HEK293 (cell line): ENCODE data around the gene SORT1.

Experiments used
- CTCF ChIA-PET: fragments of 350-600 bp; formaldehyde crosslinking; extraction: SDS; loops from one replicate; lab custom pipeline; 2021; ENCODE audit warnings: antibody characterized with exemption; lab: Yijun Ruan, JAX
- POLR2A ChIA-PET: fragments of 300-600 bp; formaldehyde crosslinking; extraction: SDS; loops from one replicate; lab custom pipeline; 2020; ENCODE audit warnings: antibody characterized with exemption, inconsistent platforms; lab: Yijun Ruan, JAX
- H3K27ac ChIP-seq: fragments of 200-500 bp; sonication (Bioruptor generic); 2 replicates; pipeline ENCODE4 v1.5.1; 2014; ENCODE audit warnings: low read depth, low read length, control low read depth, inconsistent platforms; ENCODE audit errors: extremely low read depth
- H3K36me3 ChIP-seq, 2 experiments: fragments of 200-500 bp in 1 of 2; sonication (Bioruptor generic) in 1 of 2; 1 replicate in 1 of 2; 2 replicates in 1 of 2; pipeline ENCODE4 v1.5.1; 2014 to 2017; ENCODE audit warnings: inconsistent platforms in 2 of 2, low read length in 2 of 2; ENCODE audit not compliant: control insufficient read depth in 2 of 2, insufficient read depth in 1 of 2
- H3K4me1 ChIP-seq: fragments of 200-500 bp; sonication (Bioruptor generic); 2 replicates; pipeline ENCODE4 v1.5.1; 2014; ENCODE audit warnings: mild to moderate bottlenecking, low read length, inconsistent platforms; ENCODE audit not compliant: control insufficient read depth, insufficient read depth
- H3K4me3 ChIP-seq: 2 replicates; pipeline ENCODE4 v1.5.1; 2011; ENCODE audit warnings: low read depth, mild to moderate bottlenecking, control low read depth, low read length, moderate library complexity
- H3K9me3 ChIP-seq: fragments of 200-500 bp; sonication (Bioruptor generic); 2 replicates; pipeline ENCODE4 v1.5.1; 2014; ENCODE audit warnings: low read depth, low read length, inconsistent platforms; ENCODE audit not compliant: control insufficient read depth, insufficient read depth
- FEZF1 ChIP-seq: fragments of 450-650 bp; formaldehyde crosslinking; IDR thresholded peaks from 2 replicates; pipeline ENCODE4 v1.5.1; 2016; ENCODE audit warnings: missing biosample characterization, missing genetic modification characterization
- GFI1B ChIP-seq: fragments of 450-650 bp; formaldehyde crosslinking; IDR thresholded peaks from 2 replicates; pipeline ENCODE4 v1.5.1; 2016; ENCODE audit warnings: missing biosample characterization, missing genetic modification characterization
- HOXC10 ChIP-seq: sonication (generic); formaldehyde crosslinking; IDR thresholded peaks from 2 replicates; pipeline ENCODE4 v1.8.1; 2023; ENCODE audit warnings: mild to moderate bottlenecking, missing genetic modification reagents
- KLF9 ChIP-seq: fragments of 450-650 bp; formaldehyde crosslinking; IDR thresholded peaks from 2 replicates; pipeline ENCODE4 v1.5.1; 2016; ENCODE audit warnings: missing biosample characterization, missing genetic modification characterization, low read depth
- PRDM4 ChIP-seq: fragments of 450-650 bp; formaldehyde crosslinking; IDR thresholded peaks from 2 replicates; pipeline ENCODE4 v1.5.1; 2017; ENCODE audit warnings: missing biosample characterization, missing genetic modification characterization
- REST ChIP-seq: fragments of 450-650 bp; formaldehyde crosslinking; IDR thresholded peaks from 2 replicates; pipeline ENCODE4 v1.5.1; 2016; ENCODE audit warnings: missing biosample characterization, missing genetic modification characterization
- ZFP69B ChIP-seq: fragments of 450-650 bp; formaldehyde crosslinking; IDR thresholded peaks from 2 replicates; pipeline ENCODE4 v1.5.1; 2016; ENCODE audit warnings: missing biosample characterization, missing genetic modification characterization
- ZNF121 ChIP-seq: fragments of 450-650 bp; formaldehyde crosslinking; IDR thresholded peaks from 2 replicates; pipeline ENCODE4 v1.5.1; 2016; ENCODE audit warnings: missing biosample characterization, missing genetic modification characterization
- ZNF155 ChIP-seq: fragments of 450-650 bp; formaldehyde crosslinking; IDR thresholded peaks from 2 replicates; pipeline ENCODE4 v1.5.1; 2016; ENCODE audit warnings: missing biosample characterization, missing genetic modification characterization
- ZNF18 ChIP-seq: fragments of 450-650 bp; formaldehyde crosslinking; IDR thresholded peaks from 2 replicates; pipeline ENCODE4 v1.5.1; 2016; ENCODE audit warnings: missing biosample characterization, missing genetic modification characterization
- ZNF184 ChIP-seq: fragments of 450-650 bp; IDR thresholded peaks from 2 replicates; pipeline ENCODE4 v1.5.1; 2018; ENCODE audit warnings: missing biosample characterization, mild to moderate bottlenecking, missing genetic modification characterization
- ZNF391 ChIP-seq: fragments of 450-650 bp; formaldehyde crosslinking; IDR thresholded peaks from 2 replicates; pipeline ENCODE4 v1.5.1; 2016; ENCODE audit warnings: low read depth, missing biosample characterization, missing genetic modification characterization, borderline replicate concordance
- ZNF560 ChIP-seq: fragments of 450-650 bp; formaldehyde crosslinking; IDR thresholded peaks from 2 replicates; pipeline ENCODE4 v1.5.1; 2017; ENCODE audit warnings: missing biosample characterization, missing genetic modification characterization, borderline replicate concordance
- ZNF561 ChIP-seq: fragments of 450-650 bp; IDR thresholded peaks from 2 replicates; pipeline ENCODE4 v1.5.1; 2018; ENCODE audit warnings: missing biosample characterization, missing genetic modification characterization, borderline replicate concordance
- ZNF600 ChIP-seq: fragments of 450-650 bp; formaldehyde crosslinking; IDR thresholded peaks from 2 replicates; pipeline ENCODE4 v1.5.1; 2016; ENCODE audit warnings: missing biosample characterization, missing genetic modification characterization
- ZNF623 ChIP-seq: fragments of 450-650 bp; formaldehyde crosslinking; IDR thresholded peaks from 2 replicates; pipeline ENCODE4 v1.5.1; 2016; ENCODE audit warnings: missing biosample characterization, missing genetic modification characterization
- ZNF639 ChIP-seq: fragments of 450-650 bp; formaldehyde crosslinking; IDR thresholded peaks from 2 replicates; pipeline ENCODE4 v1.5.1; 2016; ENCODE audit warnings: missing biosample characterization, missing genetic modification characterization
- ZNF654 ChIP-seq: fragments of 450-650 bp; formaldehyde crosslinking; IDR thresholded peaks from 2 replicates; pipeline ENCODE4 v1.5.1; 2016; ENCODE audit warnings: low read depth, missing biosample characterization, missing genetic modification characterization
- ZNF670 ChIP-seq: fragments of 450-650 bp; formaldehyde crosslinking; IDR thresholded peaks from 2 replicates; pipeline ENCODE4 v1.5.1; 2016; ENCODE audit warnings: missing biosample characterization, missing genetic modification characterization, low read depth
- ZNF704 ChIP-seq: fragments of 450-650 bp; formaldehyde crosslinking; IDR thresholded peaks from 2 replicates; pipeline ENCODE4 v1.5.1; 2016; ENCODE audit warnings: missing biosample characterization, missing genetic modification characterization
- ZNF707 ChIP-seq: fragments of 450-650 bp; formaldehyde crosslinking; IDR thresholded peaks from 2 replicates; pipeline ENCODE4 v1.5.1; 2016; ENCODE audit warnings: missing biosample characterization, missing genetic modification characterization

The SORT1 gene

GRCh38 chr1:109261578-109261977 is 136.1 kb downstream of the SORT1 start:
- Histone ChIP-seq H3K9me3 (no peaks in the 10 kb centered on the region), H3K36me3 (peaks cover 0 to 77% of the 10 kb centered on the region in 2 experiments; a peak in 1 of 3 replicates), H3K4me1 (no peaks in the 10 kb centered on the region), H3K27ac (no peak overlapping the region), H3K4me3 (no peak overlapping the region)
- ChIA-PET POLR2A (no interaction called here), CTCF (interaction anchor here (0.7 to 1.1 kb wide), 2 partner anchors 96 to 138 kb away, joined by 3 to 4 read pairs; no protein-coding TSS in a partner anchor)
- no peak for TF ChIP-seq ZNF704 (tag by site-specific recombination)
- no peak for TF ChIP-seq KLF9 (tag by site-specific recombination)
- TF ChIP-seq REST (tag by site-specific recombination) = no peak
- TF ChIP-seq ZNF707 (tag by site-specific recombination) = no peak
- TF ChIP-seq ZNF639 (tag by site-specific recombination) = no peak
- TF ChIP-seq ZNF623 = no peak
- no peak for TF ChIP-seq GFI1B (tag by site-specific recombination)
- no peak for TF ChIP-seq ZNF560 (tag by site-specific recombination)
- no peak for TF ChIP-seq ZNF670 (tag by site-specific recombination)
- TF ChIP-seq ZNF561 = no peak
- no peak for TF ChIP-seq ZNF600 (tag by site-specific recombination)
- no peak for TF ChIP-seq ZNF654 (tag by site-specific recombination)
- no peak for TF ChIP-seq ZNF391 (tag by site-specific recombination)
- TF ChIP-seq ZFP69B (tag by site-specific recombination) = no peak
- TF ChIP-seq ZNF155 = no peak
- no peak for TF ChIP-seq ZNF18 (tag by site-specific recombination)
- TF ChIP-seq HOXC10 (CRISPR knock-in tag) = no peak
- no peak for TF ChIP-seq FEZF1 (tag by site-specific recombination)
- TF ChIP-seq ZNF184 (tag by site-specific recombination) = no peak

- POLR2A ChIA-PET = interaction anchor here (2.2 kb wide), 1 partner anchor 161 kb away, joined by 8 read pairs; no protein-coding TSS in a partner anchor
Measured at GRCh38 chr1:109261006-109261405, 136.7 kb downstream of the SORT1 start.

More at GRCh38 chr1:109261006-109261405, 136.7 kb downstream of the SORT1 start:
- CTCF ChIA-PET = interaction anchor here (1.1 kb wide), 1 partner anchor 138 kb away, joined by 3 read pairs; no protein-coding TSS in a partner anchor
- no peak overlapping the region for H3K27ac ChIP-seq
- H3K4me3 ChIP-seq = no peak overlapping the region
- TF ChIP-seq ZNF121 (no peak), PRDM4 (tag by site-specific recombination) (peak; percentile 24; the same call in 1 of the 2 replicates)
- H3K9me3 ChIP-seq = no peaks in the 10 kb centered on the region
- H3K36me3 ChIP-seq = peaks cover 0 to 79% of the 10 kb centered on the region in 2 experiments; a peak in 1 of 3 replicates
- H3K4me1 ChIP-seq = no peaks in the 10 kb centered on the region
